HepG2 (cell line): ENCODE results near the gene TMEM129. TPM values are rescaled to one million over a fixed set of nuclear protein-coding genes. Genes with fewer than 3 reads are reported as not detected.
A peak's percentile ranks its signal among the peaks of the same experiment; 100 is the strongest.

Source experiments
- CEBPB ChIP-seq: IDR thresholded peaks from 2 replicates; pipeline ENCODE4 v1.6.1; 2011; ENCODE audit warnings: low read depth, low read length, improper control_type of control experiment, borderline replicate concordance
- ETV5 ChIP-seq: IDR thresholded peaks from 2 replicates; pipeline ENCODE4 v1.6.1; 2018; ENCODE audit warnings: missing biosample characterization, missing genetic modification reagents, inconsistent platforms, borderline replicate concordance
- HNRNPL ChIP-seq: fragments of 200-400 bp; formaldehyde crosslinking; IDR thresholded peaks from 2 replicates; pipeline ENCODE4 v1.6.1; 2017; ENCODE audit warnings: mild to moderate bottlenecking, low read depth, low read length
- HOXA3 ChIP-seq: sonication (generic); formaldehyde crosslinking; IDR thresholded peaks from 2 replicates; pipeline ENCODE4 v1.5.0; 2020; ENCODE audit warnings: missing genetic modification reagents
- KAT2B ChIP-seq: fragments of 150-350 bp; IDR thresholded peaks from 2 replicates; pipeline ENCODE4 v1.6.1; 2014; ENCODE audit warnings: low read depth, low read length, borderline replicate concordance
- MAZ ChIP-seq, 2 experiments: sonication (generic) in 1 of 2; formaldehyde crosslinking in 1 of 2; IDR thresholded peaks; 2 replicates each; pipeline versions ENCODE4 v1.5.0 to v1.6.1; 2012 to 2020; ENCODE audit warnings: low read depth in 2 of 2, mild to moderate bottlenecking in 2 of 2, borderline replicate concordance in 1 of 2, improper control_type of control experiment in 1 of 2, low read length in 1 of 2, missing genetic modification reagents in 1 of 2, moderate library complexity in 1 of 2
- RFX5 ChIP-seq: IDR thresholded peaks from 2 replicates; pipeline ENCODE4 v1.6.1; 2011; ENCODE audit warnings: low read depth, low read length, improper control_type of control experiment
- SALL1 ChIP-seq: sonication (generic); formaldehyde crosslinking; IDR thresholded peaks from 2 replicates; pipeline ENCODE4 v1.8.0; 2022; ENCODE audit warnings: mild to moderate bottlenecking, missing genetic modification reagents
- SP140L ChIP-seq: sonication (generic); formaldehyde crosslinking; IDR thresholded peaks from 2 replicates; pipeline ENCODE4 v1.4.0; 2020; ENCODE audit warnings: missing genetic modification reagents, borderline replicate concordance
- TEAD3 ChIP-seq: optimal IDR thresholded peaks from 2 replicates; pipeline ENCODE3; 2016; ENCODE audit warnings: borderline replicate concordance
- ZNF24 ChIP-seq: fragments of 450-650 bp; IDR thresholded peaks from 2 replicates; pipeline ENCODE4 v1.6.1; 2017; ENCODE audit warnings: antibody characterized with exemption, mild to moderate bottlenecking
- ZNF547 ChIP-seq: sonication (generic); formaldehyde crosslinking; IDR thresholded peaks from 2 replicates; pipeline ENCODE4 v1.5.1; 2020; ENCODE audit warnings: mild to moderate bottlenecking, missing genetic modification reagents
- ZNF556 ChIP-seq: sonication (generic); formaldehyde crosslinking; IDR thresholded peaks from 2 replicates; pipeline ENCODE4 v1.4.0; 2020; ENCODE audit warnings: mild to moderate bottlenecking, missing genetic modification reagents, borderline replicate concordance
- ZNF7 ChIP-seq: IDR thresholded peaks from 2 replicates; pipeline ENCODE4 v1.6.1; 2016; ENCODE audit warnings: missing biosample characterization, missing genetic modification reagents
- ZNF720 ChIP-seq: sonication (generic); formaldehyde crosslinking; IDR thresholded peaks from 2 replicates; pipeline ENCODE4 v1.4.0; 2020; ENCODE audit warnings: missing genetic modification reagents
- ZNF768 ChIP-seq: sonication (generic); formaldehyde crosslinking; IDR thresholded peaks from 2 replicates; pipeline ENCODE4 v1.4.0; 2020; ENCODE audit warnings: missing genetic modification reagents
- polyA plus RNA-seq, 8 experiments: library from polyadenylated mRNA; depleted of rRNA in 3 of 8; stranded (reverse) in 7 of 8; unstranded in 1 of 8; fragments of >200 nt; fragmentation: Illumina TruSeq in 4 of 8; extraction: Trizol in 4 of 8; gene quantifications; 2 replicates each; pipeline versions ENCODE4 v1.2.1 to v1.2.3, GENCODE V29; 2011 to 2016; ENCODE audit warnings: low read depth in 4 of 8, missing spikeins in 1 of 8, mixed read lengths in 1 of 8; ENCODE audit not compliant: insufficient read depth in 1 of 8
- total RNA-seq, 5 experiments: library from RNA; depleted of rRNA; stranded (reverse); fragments of >200 nt; fragmentation: Illumina TruSeq; extraction: Trizol; gene quantifications; 2 replicates each; pipeline ENCODE4 v1.2.3, GENCODE V29; 2016; ENCODE audit warnings: low read depth in 1 of 5
- TF ChIP-seq, protein P1 (sequence below): sonication (generic); formaldehyde crosslinking; conservative IDR thresholded peaks from 2 replicates; pipeline ENCODE4 v1.8.1; 2023; ENCODE audit warnings: missing genetic modification reagents
- TF ChIP-seq, protein P2 (sequence below): sonication (generic); formaldehyde crosslinking; IDR thresholded peaks from 2 replicates; pipeline ENCODE4 v1.5.0; 2020; ENCODE audit warnings: missing genetic modification reagents
- TF ChIP-seq, protein P3 (sequence below): IDR thresholded peaks from 2 replicates; pipeline ENCODE4 v1.6.1; 2016; ENCODE audit warnings: mild to moderate bottlenecking
- TF ChIP-seq, protein P4 (sequence below): sonication (generic); formaldehyde crosslinking; IDR thresholded peaks from 2 replicates; pipeline ENCODE4 v1.8.1; 2022; ENCODE audit warnings: low read depth, mild to moderate bottlenecking, missing genetic modification reagents
- TF ChIP-seq, protein P5 (sequence below): sonication (generic); formaldehyde crosslinking; IDR thresholded peaks from 2 replicates; pipeline ENCODE4 v1.8.1; 2023; ENCODE audit warnings: mild to moderate bottlenecking, missing genetic modification reagents, borderline replicate concordance
- TF ChIP-seq, protein P6 (sequence below): fragments of 450-650 bp; IDR thresholded peaks from 2 replicates; pipeline ENCODE4 v1.6.1; 2017

The TMEM129 gene
- total and polyA plus RNA-seq, 2 of the 13 experiments (the other 11 are each of a cell fraction or from before 2014, with no cell fraction given), result 19.0 to 25.8 TPM

DNA sequence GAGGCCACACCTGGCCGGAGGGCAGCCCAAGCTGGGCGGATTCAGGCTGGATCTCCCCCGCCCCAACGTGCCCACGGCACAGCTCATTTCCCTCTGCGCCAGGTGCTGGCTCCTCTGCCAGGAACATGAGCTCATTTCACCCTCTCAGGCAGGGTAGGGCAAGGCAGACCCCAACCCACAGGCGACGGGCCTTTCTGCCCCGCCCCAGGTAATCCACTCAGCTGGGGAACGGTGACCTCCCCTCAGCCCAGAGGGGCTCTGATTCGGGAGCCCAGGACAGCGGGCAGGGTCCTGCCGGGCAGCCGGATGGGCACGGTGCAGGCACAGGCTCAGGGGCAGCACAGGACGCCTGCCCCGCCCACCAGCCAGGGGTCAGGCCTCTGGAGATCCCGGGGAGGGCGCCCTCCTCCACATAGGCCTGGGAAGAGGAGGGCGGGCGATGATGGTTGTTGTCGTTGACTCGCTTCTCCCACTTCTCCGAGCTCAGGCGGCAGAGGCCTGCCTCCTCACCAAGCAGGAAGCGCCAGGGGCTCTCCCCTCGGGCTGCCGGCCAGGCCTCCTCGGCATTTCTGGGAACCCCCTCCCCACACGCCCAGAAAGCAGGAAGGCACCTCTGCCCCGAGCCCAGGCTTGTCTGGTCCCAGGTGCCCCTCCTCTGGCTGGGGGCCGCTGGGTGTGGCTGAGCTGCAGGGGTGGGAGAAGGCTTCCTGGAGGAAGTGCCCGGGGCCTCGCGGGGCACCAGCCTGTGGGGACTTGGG lies 31.3 kb upstream of the TMEM129 start (continued):
- TF ChIP-seq, protein P1, sequence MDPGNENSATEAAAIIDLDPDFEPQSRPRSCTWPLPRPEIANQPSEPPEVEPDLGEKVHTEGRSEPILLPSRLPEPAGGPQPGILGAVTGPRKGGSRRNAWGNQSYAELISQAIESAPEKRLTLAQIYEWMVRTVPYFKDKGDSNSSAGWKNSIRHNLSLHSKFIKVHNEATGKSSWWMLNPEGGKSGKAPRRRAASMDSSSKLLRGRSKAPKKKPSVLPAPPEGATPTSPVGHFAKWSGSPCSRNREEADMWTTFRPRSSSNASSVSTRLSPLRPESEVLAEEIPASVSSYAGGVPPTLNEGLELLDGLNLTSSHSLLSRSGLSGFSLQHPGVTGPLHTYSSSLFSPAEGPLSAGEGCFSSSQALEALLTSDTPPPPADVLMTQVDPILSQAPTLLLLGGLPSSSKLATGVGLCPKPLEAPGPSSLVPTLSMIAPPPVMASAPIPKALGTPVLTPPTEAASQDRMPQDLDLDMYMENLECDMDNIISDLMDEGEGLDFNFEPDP (CRISPR knock-in tag), result no peak
- peak; percentile 98 for TF ChIP-seq HNRNPL
- no peak for TF ChIP-seq KAT2B
- TF ChIP-seq, protein P2, sequence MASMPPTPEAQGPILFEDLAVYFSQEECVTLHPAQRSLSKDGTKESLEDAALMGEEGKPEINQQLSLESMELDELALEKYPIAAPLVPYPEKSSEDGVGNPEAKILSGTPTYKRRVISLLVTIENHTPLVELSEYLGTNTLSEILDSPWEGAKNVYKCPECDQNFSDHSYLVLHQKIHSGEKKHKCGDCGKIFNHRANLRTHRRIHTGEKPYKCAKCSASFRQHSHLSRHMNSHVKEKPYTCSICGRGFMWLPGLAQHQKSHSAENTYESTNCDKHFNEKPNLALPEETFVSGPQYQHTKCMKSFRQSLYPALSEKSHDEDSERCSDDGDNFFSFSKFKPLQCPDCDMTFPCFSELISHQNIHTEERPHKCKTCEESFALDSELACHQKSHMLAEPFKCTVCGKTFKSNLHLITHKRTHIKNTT (CRISPR knock-in tag), result no peak
- no peak for TF ChIP-seq ZNF720
- TF ChIP-seq, protein P3, sequence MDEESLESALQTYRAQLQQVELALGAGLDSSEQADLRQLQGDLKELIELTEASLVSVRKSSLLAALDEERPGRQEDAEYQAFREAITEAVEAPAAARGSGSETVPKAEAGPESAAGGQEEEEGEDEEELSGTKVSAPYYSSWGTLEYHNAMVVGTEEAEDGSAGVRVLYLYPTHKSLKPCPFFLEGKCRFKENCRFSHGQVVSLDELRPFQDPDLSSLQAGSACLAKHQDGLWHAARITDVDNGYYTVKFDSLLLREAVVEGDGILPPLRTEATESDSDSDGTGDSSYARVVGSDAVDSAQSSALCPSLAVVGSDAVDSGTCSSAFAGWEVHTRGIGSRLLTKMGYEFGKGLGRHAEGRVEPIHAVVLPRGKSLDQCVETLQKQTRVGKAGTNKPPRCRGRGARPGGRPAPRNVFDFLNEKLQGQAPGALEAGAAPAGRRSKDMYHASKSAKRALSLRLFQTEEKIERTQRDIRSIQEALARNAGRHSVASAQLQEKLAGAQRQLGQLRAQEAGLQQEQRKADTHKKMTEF (CRISPR knock-in tag), result peak; percentile 43; the same call in 1 of the 2 replicates
- no peak for TF ChIP-seq RFX5
- no peak for TF ChIP-seq CEBPB
- TF ChIP-seq, protein P4, sequence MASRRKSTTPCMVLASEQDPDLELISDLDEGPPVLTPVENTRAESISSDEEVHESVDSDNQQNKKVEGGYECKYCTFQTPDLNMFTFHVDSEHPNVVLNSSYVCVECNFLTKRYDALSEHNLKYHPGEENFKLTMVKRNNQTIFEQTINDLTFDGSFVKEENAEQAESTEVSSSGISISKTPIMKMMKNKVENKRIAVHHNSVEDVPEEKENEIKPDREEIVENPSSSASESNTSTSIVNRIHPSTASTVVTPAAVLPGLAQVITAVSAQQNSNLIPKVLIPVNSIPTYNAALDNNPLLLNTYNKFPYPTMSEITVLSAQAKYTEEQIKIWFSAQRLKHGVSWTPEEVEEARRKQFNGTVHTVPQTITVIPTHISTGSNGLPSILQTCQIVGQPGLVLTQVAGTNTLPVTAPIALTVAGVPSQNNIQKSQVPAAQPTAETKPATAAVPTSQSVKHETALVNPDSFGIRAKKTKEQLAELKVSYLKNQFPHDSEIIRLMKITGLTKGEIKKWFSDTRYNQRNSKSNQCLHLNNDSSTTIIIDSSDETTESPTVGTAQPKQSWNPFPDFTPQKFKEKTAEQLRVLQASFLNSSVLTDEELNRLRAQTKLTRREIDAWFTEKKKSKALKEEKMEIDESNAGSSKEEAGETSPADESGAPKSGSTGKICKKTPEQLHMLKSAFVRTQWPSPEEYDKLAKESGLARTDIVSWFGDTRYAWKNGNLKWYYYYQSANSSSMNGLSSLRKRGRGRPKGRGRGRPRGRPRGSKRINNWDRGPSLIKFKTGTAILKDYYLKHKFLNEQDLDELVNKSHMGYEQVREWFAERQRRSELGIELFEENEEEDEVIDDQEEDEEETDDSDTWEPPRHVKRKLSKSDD (CRISPR knock-in tag), result no peak
- TF ChIP-seq ZNF7 (CRISPR knock-in tag), result no peak
- TF ChIP-seq, protein P5, sequence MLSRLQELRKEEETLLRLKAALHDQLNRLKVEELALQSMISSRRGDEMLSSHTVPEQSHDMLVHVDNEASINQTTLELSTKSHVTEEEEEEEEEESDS (CRISPR knock-in tag), result no peak
- no peak for TF ChIP-seq SALL1
- TF ChIP-seq, protein P6, sequence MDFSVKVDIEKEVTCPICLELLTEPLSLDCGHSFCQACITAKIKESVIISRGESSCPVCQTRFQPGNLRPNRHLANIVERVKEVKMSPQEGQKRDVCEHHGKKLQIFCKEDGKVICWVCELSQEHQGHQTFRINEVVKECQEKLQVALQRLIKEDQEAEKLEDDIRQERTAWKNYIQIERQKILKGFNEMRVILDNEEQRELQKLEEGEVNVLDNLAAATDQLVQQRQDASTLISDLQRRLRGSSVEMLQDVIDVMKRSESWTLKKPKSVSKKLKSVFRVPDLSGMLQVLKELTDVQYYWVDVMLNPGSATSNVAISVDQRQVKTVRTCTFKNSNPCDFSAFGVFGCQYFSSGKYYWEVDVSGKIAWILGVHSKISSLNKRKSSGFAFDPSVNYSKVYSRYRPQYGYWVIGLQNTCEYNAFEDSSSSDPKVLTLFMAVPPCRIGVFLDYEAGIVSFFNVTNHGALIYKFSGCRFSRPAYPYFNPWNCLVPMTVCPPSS, result no peak
- peak; percentile 10; the same call in 1 of the 2 replicates for TF ChIP-seq HOXA3 (CRISPR knock-in tag)
- no peak for TF ChIP-seq ZNF24
- peak; percentile 23 for TF ChIP-seq TEAD3 (CRISPR knock-in tag)
- TF ChIP-seq ZNF547, result no peak
- peak; percentile 26; the same call in 1 of the 2 replicates for TF ChIP-seq MAZ (IDR thresholded peaks at IDR 0.05; ENCODE audit: borderline replicate concordance, low read depth, low read length)
- TF ChIP-seq MAZ (CRISPR knock-in tag; IDR thresholded peaks at IDR 0.05; ENCODE audit: low read depth), result no peak; the same call in none of the 2 replicates
- no peak for TF ChIP-seq ZNF556
- TF ChIP-seq SP140L (CRISPR knock-in tag), result no peak
- no peak for TF ChIP-seq ETV5 (CRISPR knock-in tag)
- no peak for TF ChIP-seq ZNF768 (CRISPR knock-in tag)
